GM19324 (cell line): ENCODE measurements around the gene RASA1.
"Not testable (repeated sequence)": the region's sequence is repeated elsewhere in the genome, so short reads cannot be mapped to it uniquely, and the experiment has no call there.

Experiments
- ATAC-seq: cut with Tn5 transposase; IDR thresholded peaks from one replicate; pipeline ENCODE4 v1.9.1; 2021; ENCODE audit warnings: mild to moderate bottlenecking, moderate library complexity; ENCODE audit not compliant: unreplicated experiment, low FRiP score

The RASA1 gene

DNA sequence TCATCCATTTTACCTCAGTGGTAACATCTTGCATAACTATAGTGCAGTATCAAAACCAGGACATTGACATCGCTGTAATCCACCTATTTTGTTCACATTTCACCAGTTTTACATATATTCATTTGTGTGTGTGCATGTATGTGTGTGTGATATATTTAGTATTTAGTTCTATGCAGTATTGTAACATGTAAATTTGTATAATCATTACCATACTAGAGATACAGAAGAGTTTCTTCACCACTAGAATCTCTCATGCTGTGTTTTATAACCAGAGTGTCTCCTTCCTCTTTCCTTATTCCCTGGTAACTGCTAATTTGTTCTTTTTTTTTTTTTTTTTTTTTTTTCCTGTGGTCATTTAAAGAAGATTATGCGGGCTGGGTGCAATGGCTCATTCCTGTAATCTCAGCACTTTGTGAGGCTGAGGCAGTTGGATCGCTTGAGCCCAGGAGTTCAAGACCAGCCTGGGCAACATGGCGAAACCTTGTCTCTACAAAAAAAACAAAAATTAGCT, 11.0 kb downstream of the RASA1 start:
- no peak for ATAC-seq

DNA sequence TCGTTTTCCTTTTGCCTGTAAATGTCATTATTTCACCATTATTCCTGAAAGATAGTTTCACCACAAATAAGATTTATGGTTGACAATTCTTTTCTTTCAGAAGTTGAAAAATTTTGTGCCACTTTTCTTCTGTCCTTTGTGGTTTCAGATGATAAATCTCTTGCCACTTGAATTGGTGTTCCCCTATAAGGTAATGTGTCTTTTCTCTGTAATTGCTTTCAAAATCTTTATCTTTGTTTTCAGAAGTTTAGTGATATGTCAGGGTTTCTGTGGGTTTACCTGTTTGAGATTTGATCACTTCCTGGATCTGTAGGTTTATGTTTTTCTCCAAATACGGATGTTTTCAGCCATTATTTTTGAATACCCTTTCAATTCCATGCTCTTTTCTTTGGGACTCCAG, 14.6 kb downstream of the RASA1 start:
- no peak for ATAC-seq

DNA sequence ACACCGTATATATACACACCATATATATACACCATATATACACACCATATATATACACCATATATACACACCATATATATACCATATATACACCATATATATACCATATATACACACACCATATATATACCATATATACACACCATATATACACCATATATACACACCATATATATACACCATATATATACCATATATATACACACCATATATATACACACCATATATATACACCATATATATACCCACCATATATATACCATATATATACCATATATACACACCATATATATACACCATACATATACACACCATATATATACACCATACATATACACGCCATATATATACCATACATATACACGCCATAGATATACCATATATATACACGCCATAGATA, 19.6 kb downstream of the RASA1 start:
- not testable (repeated sequence) for ATAC-seq

DNA sequence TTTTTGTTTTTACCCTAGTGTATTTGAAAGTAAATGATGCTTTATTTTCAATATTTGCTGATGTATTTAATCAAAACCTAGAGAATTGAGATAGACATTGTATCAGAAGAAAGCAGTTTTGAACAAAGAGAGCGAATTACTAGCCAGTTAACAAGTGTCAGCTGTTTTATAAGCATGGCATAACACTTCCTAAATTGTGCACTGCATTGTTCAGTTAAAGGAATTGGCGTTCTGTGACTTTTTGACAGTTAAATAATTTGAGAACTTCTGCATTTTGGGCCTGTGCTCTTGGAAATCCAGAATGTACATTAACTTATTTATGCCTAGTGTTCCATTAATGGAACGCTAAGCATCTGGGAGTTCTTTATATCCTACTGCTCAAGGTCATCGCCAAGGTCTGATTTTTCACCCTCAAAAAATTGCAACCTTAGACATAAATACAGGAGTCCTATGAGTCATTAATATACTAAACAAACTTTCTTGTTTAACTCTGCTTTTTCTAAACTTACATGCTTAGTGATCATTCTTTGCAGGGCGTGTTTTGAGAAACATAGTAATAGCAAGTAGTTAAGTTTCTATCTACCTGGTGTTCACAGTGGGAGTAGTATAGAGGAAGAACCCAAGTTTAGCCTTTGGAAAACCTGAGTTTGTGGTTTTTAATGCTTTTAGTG, 31.1 kb downstream of the RASA1 start:
- ATAC-seq, result no peak

DNA sequence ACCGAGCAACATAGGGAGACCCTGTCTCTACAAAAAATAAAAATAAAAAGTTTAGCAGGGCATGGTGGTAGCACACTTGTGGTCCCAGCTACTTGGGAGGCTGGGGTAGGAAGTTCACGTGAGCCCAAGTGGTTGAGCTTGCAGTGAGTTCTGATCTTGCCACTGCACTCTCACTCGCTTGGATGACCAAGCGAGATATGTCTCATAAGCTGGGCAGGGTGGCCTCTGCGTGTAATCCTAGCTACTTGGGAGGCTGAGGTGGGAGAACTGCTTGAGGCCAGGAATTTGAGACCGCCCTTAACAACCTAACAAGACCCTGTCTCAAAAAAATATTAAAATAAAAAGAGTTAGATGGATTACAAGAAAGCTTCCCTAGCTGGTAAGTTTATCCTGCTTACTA, 32.5 kb downstream of the RASA1 start:
- no peak for ATAC-seq

DNA sequence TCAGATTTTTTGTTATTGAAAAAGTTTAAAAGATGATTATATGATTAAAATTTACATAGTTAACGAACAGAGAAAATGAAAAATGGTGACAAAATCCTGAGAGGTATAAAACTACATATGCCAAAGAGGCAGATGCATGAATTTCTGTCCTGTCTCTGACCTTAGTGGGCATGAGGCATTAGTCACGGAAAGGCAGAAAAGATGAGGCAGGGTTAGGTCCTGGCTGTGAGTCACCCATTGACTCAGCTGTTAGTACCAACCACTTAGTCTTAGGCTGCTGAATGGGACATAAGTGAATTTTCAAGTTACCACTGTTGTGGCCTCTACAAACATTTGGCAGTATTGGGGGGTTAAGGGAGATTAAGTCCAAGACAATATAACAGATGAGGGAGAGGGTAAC, 33.1 kb downstream of the RASA1 start:
- no peak for ATAC-seq

DNA sequence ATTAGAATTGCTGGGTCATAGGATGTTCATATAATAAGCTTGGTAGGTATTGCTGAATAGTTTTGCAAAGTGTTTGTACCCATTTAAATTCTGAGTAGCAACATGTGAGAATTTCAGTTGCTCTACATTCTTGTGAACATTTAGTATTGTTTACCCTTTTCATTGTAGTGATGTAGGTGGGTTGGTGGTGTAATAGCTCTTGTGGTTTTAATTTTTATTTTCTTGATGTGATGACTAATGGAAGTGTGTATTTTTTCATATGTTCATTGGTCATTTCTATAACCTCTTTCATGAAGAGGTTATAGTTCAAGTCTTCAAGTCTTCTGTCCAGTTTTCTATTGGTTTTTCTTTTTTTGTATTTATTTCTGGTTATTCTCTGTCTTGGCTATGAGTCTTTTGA, 34.4 kb downstream of the RASA1 start:
- ATAC-seq, result no peak

DNA sequence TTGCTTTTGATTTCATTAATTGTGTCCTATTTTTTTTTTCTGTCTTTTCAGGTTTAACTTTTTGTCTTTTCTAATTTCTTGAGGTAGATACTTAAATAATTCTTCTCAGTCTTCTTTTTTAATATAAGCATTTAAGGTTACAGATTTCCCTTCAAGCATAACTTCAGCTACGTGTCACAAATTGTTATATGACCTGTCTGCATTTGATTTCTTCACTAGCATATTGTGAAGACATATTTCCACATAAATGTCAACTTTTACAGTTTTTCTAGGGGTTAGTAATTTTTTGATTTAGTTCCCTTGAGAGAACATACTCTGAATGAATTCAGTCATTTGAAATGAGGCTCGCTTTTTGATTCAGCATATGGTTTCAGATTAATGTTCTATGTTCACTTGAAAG, 35.6 kb downstream of the RASA1 start:
- no peak for ATAC-seq

DNA sequence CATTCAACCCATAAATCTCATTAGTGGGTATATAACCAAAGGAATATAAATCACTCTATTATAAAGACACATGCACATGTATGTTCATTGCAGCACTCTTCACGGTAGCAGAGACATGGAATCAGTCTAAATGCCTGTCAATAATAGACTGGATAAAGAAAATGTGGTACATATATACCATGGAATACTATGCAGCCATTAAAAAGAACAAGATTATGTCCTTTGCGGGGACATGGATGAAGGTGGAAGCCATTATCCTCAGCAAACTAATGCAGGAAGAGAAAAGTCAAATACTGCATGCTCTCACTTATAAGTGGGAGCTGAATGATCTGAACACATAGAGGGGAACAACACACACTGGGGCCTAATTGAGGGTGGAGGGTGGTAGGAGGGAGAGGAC, 38.4 kb downstream of the RASA1 start:
- not testable (repeated sequence) for ATAC-seq

DNA sequence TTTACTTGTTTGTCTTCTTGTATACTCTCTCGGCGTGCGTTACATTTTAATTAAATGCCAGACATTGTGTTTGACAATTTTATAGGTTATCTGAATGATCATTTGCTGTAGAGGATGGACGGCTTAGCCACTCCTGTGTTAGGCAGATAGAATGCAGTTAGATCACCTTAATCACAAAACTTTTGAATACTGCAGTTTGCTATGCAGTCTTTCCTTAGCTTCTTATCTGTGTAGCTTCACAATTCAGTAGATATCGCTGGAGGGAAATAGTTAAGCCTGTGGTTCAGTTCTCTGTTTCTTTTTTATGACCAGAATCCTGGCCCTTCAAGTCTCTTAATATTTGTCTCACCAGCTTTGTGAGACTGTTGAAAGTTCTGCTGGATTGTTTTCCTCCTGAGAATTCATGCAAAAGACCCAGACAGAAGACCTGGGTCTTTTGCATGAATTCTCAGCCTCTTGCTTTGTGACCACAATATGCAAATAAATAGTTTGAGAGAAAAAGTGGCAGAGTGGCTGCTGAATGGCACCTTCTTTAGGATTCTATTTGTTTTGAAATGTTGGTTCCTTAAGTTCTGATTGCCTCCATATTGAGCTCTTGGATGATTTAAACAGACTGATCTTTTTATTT, 40.2 kb downstream of the RASA1 start:
- ATAC-seq, result peak; percentile 99

DNA sequence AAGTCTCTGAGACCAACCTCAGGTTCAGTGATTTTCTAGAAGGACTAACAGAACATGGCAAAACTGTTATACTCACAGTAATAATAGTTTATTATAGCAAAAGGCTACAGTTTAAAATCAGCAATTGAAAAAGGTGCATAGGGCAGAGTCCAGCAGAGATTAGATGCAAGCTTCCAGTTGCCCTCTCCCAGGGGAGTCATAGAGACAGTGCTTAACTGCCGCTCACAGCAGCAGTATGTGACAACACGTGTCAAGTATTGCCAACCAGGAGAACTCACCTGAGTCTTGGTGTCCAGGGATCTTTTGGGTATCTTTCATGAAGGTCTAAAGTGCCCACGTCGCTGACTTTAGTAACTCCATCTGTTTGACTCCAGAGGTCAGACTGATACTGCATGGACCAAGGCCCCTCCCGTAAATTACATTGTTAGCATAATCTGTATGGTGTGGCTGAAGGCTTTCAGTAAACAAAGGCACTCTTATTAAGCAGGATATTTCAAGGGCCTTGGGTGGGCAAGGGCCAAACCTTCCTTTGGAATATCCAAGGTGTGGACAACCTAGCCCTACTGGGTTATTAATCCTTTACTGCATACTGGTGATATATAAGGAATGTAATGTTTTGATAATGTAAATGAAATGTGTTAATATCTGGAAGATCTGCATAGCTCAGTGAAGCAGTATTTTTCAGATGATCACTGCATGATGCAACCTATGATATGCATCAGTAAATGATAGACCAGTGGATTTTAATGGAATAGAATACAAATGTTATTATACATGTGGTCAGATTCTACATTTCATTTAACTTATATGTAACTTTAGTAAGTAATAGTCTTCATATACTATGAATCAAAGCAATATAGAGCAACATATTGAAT, 44.0 kb downstream of the RASA1 start:
- ATAC-seq, result no peak

DNA sequence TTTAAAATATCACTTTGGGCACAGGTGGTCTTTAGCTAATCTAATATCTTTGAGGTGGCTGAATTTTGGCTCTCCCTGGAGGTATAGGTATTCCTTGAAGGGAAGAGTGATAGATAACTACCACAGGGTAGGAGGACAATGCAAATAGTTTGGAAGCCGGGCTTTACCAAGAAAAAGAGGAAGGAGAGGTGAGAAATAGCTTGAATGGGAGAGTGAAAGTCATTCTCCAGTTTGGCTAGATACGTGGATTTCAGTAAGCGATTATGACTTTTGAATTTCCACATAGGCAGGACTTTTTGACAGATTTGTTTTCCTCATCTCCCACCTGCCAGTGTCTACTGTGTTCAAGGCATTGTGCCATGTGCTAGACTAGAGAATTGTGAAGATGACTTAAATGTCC, 45.5 kb downstream of the RASA1 start:
- ATAC-seq, result no peak

DNA sequence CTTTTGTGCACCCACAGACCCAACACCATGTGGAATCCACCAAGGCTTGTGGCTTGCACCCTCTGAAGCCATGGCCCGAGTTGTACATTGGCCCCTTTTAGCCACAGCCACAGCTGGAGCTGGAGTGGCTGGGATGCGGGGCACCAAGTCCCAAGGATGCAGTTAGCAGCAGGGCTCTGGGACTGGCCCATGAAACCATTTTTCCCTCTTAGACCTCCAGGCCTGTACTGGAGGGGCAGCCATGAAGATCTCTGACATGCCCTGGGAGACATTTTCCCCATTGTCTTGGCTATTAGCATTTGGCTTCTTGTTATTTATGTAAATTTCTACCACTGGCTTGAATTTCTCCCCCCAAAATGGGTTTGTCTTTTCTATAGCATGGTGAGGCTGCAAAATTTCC, 51.8 kb downstream of the RASA1 start:
- no peak for ATAC-seq

DNA sequence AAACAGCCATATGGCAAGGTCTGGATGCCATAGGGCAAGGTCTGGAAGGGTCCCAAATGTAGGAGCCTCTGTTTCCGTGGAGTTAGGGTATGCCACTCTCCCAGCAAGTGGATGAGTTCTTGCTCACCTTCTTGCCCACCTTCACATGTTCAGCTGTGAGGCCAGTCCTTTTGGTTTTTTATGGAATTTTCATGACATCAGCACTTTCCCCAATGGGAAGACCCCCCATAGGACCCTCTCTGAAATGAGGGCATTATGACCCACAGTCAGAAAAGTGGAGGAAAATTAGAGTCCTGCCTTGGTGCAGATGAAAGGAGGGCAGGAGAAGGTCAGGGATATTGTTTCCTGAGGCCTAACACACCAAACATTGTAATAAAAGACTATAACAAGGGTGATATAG, 53.9 kb downstream of the RASA1 start:
- ATAC-seq, result no peak

DNA sequence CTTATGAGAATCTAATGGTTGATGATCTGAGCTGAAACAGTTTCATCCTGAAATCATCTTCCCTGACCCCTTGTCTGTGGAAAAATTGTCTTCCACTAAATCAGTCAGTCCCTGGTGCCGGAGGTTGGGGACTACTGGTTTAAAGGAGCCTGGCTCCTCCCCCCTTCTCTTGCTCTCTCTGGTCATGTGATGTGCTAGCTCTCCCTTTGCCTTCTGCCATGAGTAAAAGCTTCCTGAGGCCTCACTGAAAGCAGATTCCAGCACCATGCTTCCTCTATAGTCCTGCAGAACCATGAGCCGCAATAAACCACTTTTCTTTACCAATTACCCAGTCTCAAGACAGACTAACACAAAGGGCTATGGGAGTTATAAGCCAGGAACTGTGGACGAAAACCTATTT, 54.7 kb downstream of the RASA1 start:
- ATAC-seq, result no peak

DNA sequence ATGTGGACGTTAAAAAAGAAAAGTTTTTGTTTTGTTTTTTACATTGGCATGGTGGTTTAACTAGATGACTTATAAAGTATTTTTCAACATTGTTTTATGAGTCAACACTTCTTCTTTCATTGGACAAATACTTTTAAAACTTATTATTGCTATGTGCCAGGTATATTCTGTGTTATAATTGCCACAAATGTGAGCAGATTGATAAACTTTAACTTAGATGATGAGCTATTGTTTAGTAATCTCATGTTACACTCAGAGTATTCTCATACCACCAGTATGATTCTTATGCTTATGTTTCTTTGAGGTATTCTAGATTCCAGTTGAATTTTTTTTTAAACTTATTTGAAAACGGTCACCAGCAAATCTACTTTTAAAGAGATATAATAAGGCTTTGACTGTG, 60.3 kb downstream of the RASA1 start:
- no peak for ATAC-seq

DNA sequence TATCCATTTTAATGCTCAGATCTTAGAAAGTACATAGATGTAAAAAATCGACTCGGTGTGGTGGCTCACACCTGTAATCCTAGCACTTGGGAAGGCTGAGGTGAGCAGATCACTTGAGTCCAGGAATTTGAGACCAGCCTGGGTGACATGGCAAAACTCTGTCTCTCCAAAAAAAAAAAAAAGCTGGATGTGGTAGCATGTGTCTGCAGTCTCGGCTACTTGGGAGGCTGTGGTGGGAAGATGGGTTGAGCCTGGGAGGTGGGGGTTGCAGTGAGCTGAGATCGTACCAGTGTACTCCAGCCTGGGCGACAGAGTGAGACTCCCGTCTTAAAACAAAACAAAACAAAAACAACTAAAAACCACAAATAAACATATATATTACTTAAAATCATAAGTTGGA, 61.4 kb downstream of the RASA1 start:
- no peak for ATAC-seq

DNA sequence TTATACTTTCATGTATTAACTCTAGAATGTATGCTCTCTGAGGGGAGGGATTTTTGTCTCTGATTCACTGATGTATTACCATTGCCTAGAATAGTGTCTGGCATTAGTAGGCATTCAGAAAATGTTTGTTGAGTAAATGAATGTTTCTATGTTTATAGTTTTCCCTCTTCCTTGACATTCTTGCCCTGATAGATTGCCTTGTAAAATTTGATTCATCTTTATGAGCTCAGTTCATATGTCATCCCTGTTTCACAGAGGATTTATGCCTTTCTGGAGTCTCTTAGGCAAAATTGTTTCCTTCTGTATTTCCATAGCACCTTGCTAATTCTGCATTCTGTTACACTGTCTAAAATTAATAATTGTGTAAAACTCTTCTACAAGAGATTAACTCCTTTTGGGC, 72.3 kb downstream of the RASA1 start:
- no peak for ATAC-seq

DNA sequence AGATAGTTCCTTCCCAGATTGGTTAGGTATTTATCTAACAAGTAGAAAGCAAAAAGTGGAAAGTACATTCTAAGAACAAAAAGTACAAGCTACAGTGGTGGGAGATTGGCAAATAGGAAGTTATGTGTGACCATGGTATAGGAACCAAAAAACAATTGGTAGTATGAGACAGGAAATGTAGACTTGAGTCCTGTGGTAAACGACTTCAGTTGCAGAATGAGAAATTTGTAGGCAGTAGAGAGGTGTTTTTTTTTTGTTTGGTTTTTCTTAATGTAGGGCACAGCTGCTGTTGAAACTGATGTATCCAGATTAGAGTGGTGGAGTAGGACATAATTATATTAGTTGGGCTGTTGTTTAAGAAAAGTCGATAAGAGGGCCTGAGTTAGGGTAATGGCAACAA, 73.0 kb downstream of the RASA1 start:
- peak; percentile 99 for ATAC-seq

DNA sequence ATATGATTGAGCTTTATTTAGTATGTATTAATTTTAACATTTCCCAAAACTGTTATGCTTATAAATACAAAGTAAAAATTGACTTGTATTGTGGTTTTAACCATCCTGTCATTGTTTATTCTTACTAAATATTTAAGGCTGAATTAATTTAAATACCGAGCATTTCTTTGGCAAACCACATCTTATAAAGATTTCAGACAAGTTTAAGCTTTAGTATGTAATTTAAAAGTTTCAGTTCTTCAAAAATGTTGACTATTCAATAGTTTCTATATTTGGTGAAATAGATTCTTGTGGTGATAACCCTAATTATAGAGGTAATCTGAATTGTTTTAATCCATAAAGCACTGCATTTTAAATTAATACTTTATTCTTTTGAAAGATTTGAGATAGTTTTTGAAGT, 79.6 kb downstream of the RASA1 start:
- no peak for ATAC-seq

DNA sequence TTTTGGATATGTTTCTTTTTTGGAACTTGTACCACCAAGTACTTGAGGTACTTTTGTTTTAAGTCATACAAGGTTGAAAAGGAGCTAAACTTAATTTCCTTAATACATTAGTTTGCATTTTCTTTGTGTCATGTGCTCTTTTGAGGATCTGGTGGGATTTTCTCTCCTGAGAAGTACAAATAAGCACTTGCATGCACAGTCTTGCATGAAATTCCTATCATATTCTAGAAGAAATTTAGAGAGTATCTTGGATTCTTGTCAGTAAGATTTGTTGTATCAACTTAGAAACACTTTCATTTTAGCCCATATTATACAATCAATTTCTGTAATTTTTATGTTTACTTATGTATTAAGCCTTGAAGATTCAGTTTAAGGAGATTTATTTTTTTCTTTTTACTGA, 80.2 kb downstream of the RASA1 start:
- no peak for ATAC-seq
